GM18873 (cell line): ENCODE data around the gene AKR1C3.
"Not testable (repeated sequence)": the region's sequence is repeated elsewhere in the genome, so short reads cannot be mapped to it uniquely, and the experiment has no call there.

Experiments
- ATAC-seq: cut with Tn5 transposase; IDR thresholded peaks from one replicate; pipeline ENCODE4 v1.9.1; 2021; ENCODE audit warnings: mild to moderate bottlenecking, moderate library complexity, moderate number of reproducible peaks; ENCODE audit not compliant: unreplicated experiment, low FRiP score

AKR1C3 gene

DNA sequence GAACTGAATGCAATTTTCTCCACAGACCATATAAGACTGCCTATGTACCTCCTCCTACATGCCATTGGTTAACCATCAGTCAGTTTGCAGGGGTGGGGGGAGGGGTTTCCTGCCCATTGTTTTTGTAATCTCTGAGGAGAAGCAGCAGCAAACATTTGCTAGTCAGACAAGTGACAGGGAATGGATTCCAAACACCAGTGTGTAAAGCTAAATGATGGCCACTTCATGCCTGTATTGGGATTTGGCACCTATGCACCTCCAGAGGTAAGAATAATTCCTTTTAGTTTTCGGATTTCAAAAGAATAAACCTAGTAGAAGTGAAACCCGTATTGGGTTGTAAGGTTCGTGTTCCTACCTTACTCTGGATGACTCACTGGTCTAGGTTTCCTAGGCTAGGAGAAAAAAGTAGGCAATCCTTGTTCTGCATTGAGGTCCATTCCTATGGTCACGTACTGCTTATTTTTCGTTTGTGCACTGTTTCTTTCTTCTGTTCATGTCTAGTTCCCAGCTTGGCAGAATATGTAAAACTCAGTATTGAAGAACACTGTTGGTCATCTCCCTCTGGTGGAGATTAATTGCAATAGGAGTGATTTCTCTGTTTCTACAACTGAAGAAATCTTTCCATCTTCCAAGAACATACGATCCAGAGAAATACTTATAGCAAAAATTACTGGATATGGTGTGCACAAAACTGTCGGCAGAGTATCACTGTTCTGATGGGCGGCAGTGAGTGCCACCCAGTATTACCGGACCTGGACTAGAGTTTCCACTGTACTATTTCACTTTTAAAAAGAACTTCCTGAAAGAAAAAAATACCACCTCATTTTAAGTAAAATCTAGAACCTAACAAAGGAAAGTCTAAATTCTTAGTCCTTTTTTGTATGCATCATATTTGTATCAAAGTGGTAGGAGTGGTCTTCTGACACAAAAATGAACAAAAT lies at the start of gene AKR1C3:
Gene AKR1C3 (plus strand): TSS at position 150 of the 941 bp plus-strand sequence. CDS start 31 bp downstream, at position 181.
- ATAC-seq = no peak

GRCh38 chr10:5045095-5045494 lies 49.1 kb upstream of the AKR1C3 start:
- no peak for ATAC-seq

DNA sequence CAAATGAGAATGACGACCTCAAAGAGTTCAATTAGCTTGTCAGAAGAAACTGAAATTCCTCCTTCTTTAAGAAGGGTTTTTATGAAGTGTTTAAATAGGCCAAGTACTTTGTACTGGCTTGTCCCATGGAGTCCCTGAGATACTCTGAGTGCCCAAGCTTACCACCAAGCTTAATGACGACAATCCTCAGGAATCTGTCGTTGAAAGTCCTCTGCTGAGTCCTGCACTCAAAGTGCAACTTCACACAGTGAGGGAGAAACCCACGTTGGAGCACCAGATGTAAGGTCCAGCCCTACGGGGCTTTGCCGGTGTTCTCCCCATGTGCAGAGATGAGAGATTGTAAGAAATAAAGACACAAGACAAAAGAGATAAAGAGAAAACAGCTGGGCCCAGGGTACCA lies 47.8 kb upstream of the AKR1C3 start:
- no peak for ATAC-seq

- ATAC-seq = not testable (repeated sequence)
These were observed 47.2 kb upstream of the AKR1C3 start for GRCh38 chr10:5047055-5047454.

DNA sequence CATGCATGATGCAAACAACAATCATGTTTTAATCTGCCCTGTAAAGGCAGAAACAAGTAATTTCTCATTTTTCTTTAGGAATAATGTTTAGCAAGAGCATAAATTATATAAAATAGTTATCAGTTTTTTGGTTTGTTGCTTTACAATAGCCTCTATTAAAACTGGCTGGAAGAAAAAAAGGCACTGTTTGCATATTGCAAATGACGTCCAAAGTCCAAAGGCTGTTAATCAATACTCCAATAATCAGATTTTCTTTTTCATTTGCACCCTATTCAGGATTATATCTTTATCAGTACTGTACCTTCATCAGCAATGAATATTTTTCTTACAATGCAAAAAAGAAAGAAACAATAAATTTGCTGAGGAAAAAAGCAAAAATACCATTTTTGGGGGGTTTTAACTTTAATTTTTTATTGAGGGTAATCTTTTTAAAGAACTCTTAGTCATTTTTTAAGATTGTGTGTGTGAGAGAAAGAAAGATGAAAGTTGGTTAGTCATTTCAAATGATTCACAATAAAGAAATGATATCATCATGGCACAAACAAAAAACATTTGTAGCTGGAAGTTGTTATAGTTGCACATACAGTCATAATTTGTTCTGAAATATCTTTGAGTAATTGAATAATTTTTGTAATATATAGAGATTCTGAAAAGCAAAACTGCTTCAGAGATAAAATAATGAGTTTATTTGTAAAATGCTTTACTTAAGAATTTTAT lies 46.1 kb upstream of the AKR1C3 start:
- ATAC-seq = no peak

DNA sequence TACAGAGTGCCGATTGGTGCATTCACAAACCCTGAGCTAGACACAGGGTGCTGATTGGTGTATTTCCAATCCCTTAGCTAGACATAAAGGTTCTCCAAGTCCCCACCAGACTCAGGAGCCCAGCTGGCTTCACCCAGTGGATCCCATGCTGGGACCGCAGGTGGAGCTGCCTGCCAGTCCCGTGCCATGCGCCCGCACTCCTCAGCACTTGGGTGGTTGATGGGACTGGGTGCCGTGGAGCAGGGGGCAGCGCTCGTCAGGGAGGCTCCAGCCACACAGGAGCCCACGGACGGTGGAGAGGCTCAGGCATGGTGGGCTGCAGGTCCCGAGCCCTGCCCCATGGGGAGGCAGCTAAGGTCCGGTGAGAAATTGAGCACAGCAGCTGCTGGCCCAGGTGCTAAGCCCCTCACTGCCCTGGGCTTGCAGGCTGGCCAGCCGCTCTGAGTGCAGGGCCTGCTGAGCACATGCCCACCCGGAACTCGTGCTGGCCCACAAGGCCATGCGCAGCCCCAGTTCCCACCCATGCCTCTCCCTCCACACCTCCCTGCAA lies 41.2 kb upstream of the AKR1C3 start:
- not testable (repeated sequence) for ATAC-seq

GRCh38 chr10:5054831-5055230 lies 39.4 kb upstream of the AKR1C3 start:
- ATAC-seq = not testable (repeated sequence)

- ATAC-seq = not testable (repeated sequence)
These were observed 34.9 kb upstream of the AKR1C3 start for GRCh38 chr10:5059267-5059666.

- not testable (repeated sequence) for ATAC-seq
These were observed 33.4 kb upstream of the AKR1C3 start for GRCh38 chr10:5060791-5061190.

DNA sequence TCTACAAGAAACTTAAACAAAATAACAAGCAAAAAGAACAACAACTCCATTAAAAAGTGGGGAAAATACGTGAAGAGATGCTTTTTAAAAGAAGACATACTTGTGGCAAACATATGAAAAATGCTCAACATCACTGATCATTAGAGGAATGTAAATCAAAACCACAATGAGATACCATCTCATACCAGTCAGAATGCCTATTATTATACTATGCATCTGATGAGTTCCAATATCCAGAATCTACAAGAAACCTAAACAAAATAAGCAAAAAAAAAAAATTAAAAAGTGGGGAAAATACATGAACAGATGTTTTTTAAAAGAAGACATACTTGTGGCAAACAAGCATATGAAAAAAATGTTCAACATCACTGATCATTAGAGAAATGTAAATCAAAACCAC lies 29.6 kb upstream of the AKR1C3 start:
- ATAC-seq = no peak

- no peak for ATAC-seq
These were observed 25.8 kb upstream of the AKR1C3 start for GRCh38 chr10:5068274-5068984.

DNA sequence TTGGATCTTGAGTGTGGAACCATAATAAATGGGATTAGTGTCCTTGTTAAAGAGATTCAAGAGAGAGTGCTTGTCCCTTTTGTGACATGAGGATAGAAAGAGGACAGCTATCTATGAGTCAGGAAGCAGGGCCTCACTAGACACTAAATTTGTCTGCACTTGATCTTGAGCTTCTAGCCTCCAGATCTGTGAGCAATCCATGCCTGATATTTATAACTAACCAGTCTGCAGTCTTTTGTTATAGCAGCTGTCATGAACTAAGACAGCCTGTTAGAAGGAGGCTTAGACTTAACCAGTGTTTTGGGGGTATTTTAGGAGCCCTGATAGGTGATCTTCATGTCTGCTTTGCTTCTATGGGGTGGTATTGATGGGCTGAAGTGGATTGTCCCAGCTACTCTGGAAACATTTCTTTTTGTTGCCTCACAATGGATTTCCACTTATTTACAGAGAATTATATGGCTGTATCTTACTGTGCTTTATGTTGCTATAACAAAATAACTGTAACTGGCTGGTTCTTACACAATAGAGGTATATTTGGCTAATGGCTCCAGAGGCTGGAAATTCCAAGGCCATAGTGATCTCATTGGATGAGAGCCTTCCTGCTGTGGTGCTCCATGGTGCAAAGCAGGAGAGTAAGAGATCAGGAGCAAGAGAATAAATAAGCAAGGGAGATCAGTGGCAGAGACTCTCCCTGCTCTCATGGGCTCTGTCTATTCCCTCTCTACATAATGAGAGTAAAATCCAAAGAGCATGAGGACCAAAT lies 23.4 kb upstream of the AKR1C3 start:
- no peak for ATAC-seq

DNA sequence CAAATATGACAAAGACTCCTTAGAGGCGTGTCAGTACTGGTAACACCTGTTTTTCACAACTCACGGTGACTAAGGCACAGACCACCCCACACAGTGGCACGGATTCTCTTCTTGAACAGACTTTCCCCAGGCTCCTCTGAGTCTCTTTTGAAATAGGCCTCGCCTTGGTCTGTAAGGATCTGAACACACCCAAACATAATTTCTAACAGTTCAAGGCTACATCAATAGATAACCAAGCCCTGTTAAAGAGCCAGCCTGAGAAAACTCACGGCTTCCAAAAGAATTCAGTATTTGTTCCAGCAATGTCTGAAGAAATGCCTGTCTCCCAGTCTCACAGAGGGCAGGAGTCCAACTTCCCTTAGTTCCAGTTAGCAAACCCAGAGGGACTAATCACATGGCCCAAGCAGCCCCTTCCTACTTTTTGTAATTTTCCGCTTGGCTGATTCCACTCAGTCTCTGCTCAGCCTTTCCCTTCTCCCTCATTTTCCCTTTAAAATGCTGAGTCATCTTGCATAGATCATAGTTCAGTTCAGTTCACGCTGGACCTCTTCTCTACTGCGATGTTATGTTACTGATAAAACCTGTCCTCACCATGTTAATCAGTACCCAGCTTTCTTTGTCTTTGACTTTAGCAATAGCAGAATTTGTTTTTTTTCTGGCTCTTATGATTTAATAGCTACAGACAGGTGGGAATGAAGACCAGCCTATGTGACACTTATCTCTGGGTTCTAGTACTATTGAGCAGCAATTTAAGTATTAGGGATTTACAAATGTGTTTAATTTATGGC lies 22.6 kb upstream of the AKR1C3 start:
- no peak for ATAC-seq

GRCh38 chr10:5073659-5074058 lies 20.6 kb upstream of the AKR1C3 start:
- ATAC-seq = no peak

DNA sequence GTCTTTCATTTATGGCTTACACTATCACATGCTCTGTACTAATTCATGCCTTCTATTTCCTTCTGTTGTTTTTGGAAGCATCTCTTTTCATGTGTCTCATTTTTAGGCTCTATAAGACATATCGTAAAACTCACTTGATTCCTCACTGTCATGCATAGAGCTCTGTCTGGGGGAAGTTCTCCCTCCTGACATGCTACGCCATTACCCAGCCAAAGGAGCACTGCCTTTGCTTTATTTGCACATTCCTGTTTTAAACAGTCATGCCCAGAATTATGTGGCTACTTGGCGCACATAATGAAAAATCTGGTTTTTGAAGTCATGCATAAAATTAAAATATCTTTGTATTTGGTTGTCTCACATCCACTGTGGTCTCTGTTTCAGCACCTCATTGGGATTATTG lies 17.6 kb upstream of the AKR1C3 start:
- ATAC-seq = no peak

DNA sequence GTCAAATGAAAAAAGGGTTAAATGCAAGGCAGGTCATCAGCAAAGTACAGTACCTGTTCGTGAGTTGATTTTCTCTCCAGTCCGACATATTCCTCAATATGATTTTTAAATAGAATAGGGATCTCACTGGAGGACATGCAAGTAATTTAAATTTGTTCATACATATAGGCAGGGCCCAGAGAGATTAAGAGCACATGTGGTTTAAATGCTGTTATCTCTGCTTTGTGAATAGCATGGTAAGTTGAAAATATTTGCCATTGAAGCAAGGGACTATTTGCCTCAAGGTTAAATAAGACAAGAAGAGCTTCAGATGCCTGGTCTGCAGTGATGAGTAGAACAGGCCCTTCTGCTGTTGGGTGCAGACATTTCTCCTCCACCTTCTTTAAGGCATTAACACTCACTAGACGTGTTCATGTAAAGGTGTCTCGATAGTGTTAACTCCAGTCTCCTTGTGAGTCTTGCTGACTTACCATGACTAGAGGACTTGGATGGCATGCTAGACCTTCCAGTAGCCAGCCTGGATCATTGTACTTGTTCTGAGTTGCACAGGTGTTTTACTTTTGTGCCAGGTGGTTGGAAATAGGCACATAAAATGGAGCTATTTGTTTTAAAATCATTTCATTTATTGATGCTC lies 15.6 kb upstream of the AKR1C3 start:
- no peak for ATAC-seq

GRCh38 chr10:5079306-5079830 lies 14.8 kb upstream of the AKR1C3 start:
- ATAC-seq = no peak

- no peak for ATAC-seq
These were observed 14.4 kb upstream of the AKR1C3 start for GRCh38 chr10:5079836-5080235.
